ENCODE results near the gene IL22RA2. TPM values are rescaled to one million over a fixed set of nuclear protein-coding genes. Genes with fewer than 3 reads are reported as not detected.

Gene IL22RA2
- total RNA-seq, 4 donors from 2014 or later: not detected

GRCh38 chr6:137147195-137147594 is 26.2 kb downstream of the IL22RA2 start:
- Histone ChIP-seq H3K9me3 (peaks cover 0 to 4% (median 0%) of the 10 kb centered on the region in 3 donors), H3K36me3 (no peaks in the 10 kb centered on the region), H3K4me3 (no peak overlapping the region), H3K27ac (no peak overlapping the region), H3K4me1 (no peaks in the 10 kb centered on the region), H3K27me3 (no peaks in the 10 kb centered on the region)
- ATAC-seq: no peak
- TF ChIP-seq POLR2A (IDR thresholded peaks at IDR 0.05) (no peak), CTCF (IDR thresholded peaks at IDR 0.05 in 4 of 5, conservative IDR thresholded peaks at IDR 0.05 in 1 of 5) (no peak)
- DNase-seq: no peak
- in situ Hi-C loops (cut with MboI; ENCODE audit: low sequenced_read_pairs in 4 of 4) (no loop called here), intact Hi-C loops (cut with DNase I; ENCODE audit: low total_unique reads) (no loop called here)

GRCh38 chr6:137146206-137146605 is 27.2 kb downstream of the IL22RA2 start:
- no peak for DNase-seq
- H3K36me3 ChIP-seq: no peaks in the 10 kb centered on the region
- H3K9me3 ChIP-seq: no peaks in the 10 kb centered on the region
- TF ChIP-seq POLR2A (IDR thresholded peaks at IDR 0.05) (no peak), CTCF (IDR thresholded peaks at IDR 0.05 in 4 of 5, conservative IDR thresholded peaks at IDR 0.05 in 1 of 5) (no peak)
- intact Hi-C loops (cut with DNase I; ENCODE audit: low total_unique reads): no loop called here
- no peak overlapping the region for H3K27ac ChIP-seq
- no peak overlapping the region for H3K4me3 ChIP-seq
- no peak for ATAC-seq
- no peaks in the 10 kb centered on the region for H3K27me3 ChIP-seq
- H3K4me1 ChIP-seq: no peaks in the 10 kb centered on the region
- in situ Hi-C loops (cut with MboI; ENCODE audit: low sequenced_read_pairs in 4 of 4): no loop called here

GRCh38 chr6:137145421-137145820 is 28.0 kb downstream of the IL22RA2 start:
- no peak for ATAC-seq
- no peak for DNase-seq
- Histone ChIP-seq H3K36me3 (no peaks in the 10 kb centered on the region), H3K27me3 (no peaks in the 10 kb centered on the region), H3K4me3 (no peak overlapping the region), H3K27ac (no peak overlapping the region), H3K9me3 (no peaks in the 10 kb centered on the region), H3K4me1 (no peaks in the 10 kb centered on the region)
- intact Hi-C loops (cut with DNase I; ENCODE audit: low total_unique reads): no loop called here
- in situ Hi-C loops (cut with MboI; ENCODE audit: low sequenced_read_pairs in 4 of 4): no loop called here
- TF ChIP-seq CTCF (IDR thresholded peaks at IDR 0.05 in 4 of 5, conservative IDR thresholded peaks at IDR 0.05 in 1 of 5): no peak
- TF ChIP-seq POLR2A (IDR thresholded peaks at IDR 0.05): no peak

- Histone ChIP-seq H3K4me3 (no peak overlapping the region), H3K36me3 (no peaks in the 10 kb centered on the region), H3K4me1 (no peaks in the 10 kb centered on the region), H3K9me3 (peaks cover 0 to 4% (median 0%) of the 10 kb centered on the region in 3 donors), H3K27me3 (no peaks in the 10 kb centered on the region), H3K27ac (no peak overlapping the region)
- intact Hi-C loops (cut with DNase I; ENCODE audit: low total_unique reads) (no loop called here), in situ Hi-C loops (cut with MboI; ENCODE audit: low sequenced_read_pairs in 4 of 4) (no loop called here)
- no peak for TF ChIP-seq POLR2A (IDR thresholded peaks at IDR 0.05)
- TF ChIP-seq CTCF (IDR thresholded peaks at IDR 0.05 in 4 of 5, conservative IDR thresholded peaks at IDR 0.05 in 1 of 5): peak in 1 of 5 experiments; percentile 14
- DNase-seq (no peak), ATAC-seq (no peak)
Measured at GRCh38 chr6:137136065-137136464, 37.4 kb downstream of the IL22RA2 start.

- intact Hi-C loops (cut with DNase I; ENCODE audit: low total_unique reads) (no loop called here), in situ Hi-C loops (cut with MboI; ENCODE audit: low sequenced_read_pairs in 4 of 4) (no loop called here)
- Histone ChIP-seq H3K27ac (no peak overlapping the region), H3K36me3 (no peaks in the 10 kb centered on the region), H3K4me3 (no peak overlapping the region), H3K9me3 (peaks cover 0 to 4% (median 0%) of the 10 kb centered on the region in 3 donors), H3K27me3 (no peaks in the 10 kb centered on the region), H3K4me1 (no peaks in the 10 kb centered on the region)
- TF ChIP-seq POLR2A (IDR thresholded peaks at IDR 0.05) (no peak), CTCF (IDR thresholded peaks at IDR 0.05 in 4 of 5, conservative IDR thresholded peaks at IDR 0.05 in 1 of 5) (no peak)
- ATAC-seq: no peak
- no peak for DNase-seq
Measured at GRCh38 chr6:137134483-137134882, 39.0 kb downstream of the IL22RA2 start.

Data from gastrocnemius medialis (tissue), 4 donors.